GM12878 (cell line): ENCODE measurements around the gene FARS2. TPM values are rescaled to one million over a fixed set of nuclear protein-coding genes. Genes with fewer than 3 reads are reported as not detected.

Experiments
- ATAC-seq: fragments of 200-7000 bp; cut with Tn5 transposase; 3 replicates; pipeline ENCODE4 v1.9.1; 2020; ENCODE audit warnings: mild to moderate bottlenecking, moderate library complexity
- BruUV-seq: library from RNA; stranded (reverse); fragments of 400-500 nt; replicated peaks from 2 replicates; lab custom pipeline; 2021; lab: Mats Ljungman, UMichigan
- CTCF ChIA-PET: fragments of 300-600 bp; sonication (Branson Sonifier 250); formaldehyde crosslinking; extraction: SDS; loops from one replicate; lab custom pipeline; 2021; ENCODE audit warnings: inconsistent platforms; lab: Yijun Ruan, JAX
- POLR2A ChIA-PET: fragments of 350-600 bp; formaldehyde crosslinking; extraction: SDS; loops from one replicate; lab custom pipeline; 2021; ENCODE audit warnings: inconsistent platforms; lab: Charles Lee
- RAD21 ChIA-PET: fragments of 300-600 bp; sonication (Branson Sonifier 250); formaldehyde crosslinking; loops from one replicate; lab custom pipeline; 2023; ENCODE audit warnings: antibody characterized with exemption; ENCODE audit not compliant: unreplicated experiment; lab: Charles Lee
- SMC1A ChIA-PET: fragments of 300-600 bp; sonication (Branson Sonifier 250); formaldehyde crosslinking; loops from one replicate; lab custom pipeline; 2023; ENCODE audit not compliant: unreplicated experiment, uncharacterized antibody; lab: Charles Lee
- DNase-seq: peaks from one replicate; pipeline ENCODE4 v3.0.0-alpha.2; 2011; ENCODE audit warnings: low read depth, low spot score
- FAIRE-seq: peaks from 3 replicates; lab custom pipeline; 2011; peaks lifted over from hg19 to GRCh38; lab: Jason Lieb, UNC
- H2AFZ ChIP-seq: 2 replicates; pipeline ENCODE4 v1.6.0; 2011; ENCODE audit warnings: low read depth, low read length, control low read depth; ENCODE audit not compliant: control insufficient read depth
- H3K27ac ChIP-seq: 2 replicates; pipeline ENCODE4 v1.5.1; 2011; ENCODE audit warnings: control low read depth; ENCODE audit not compliant: control insufficient read depth, insufficient read depth
- H3K27me3 ChIP-seq, 2 experiments: replicated peaks in 1 of 2; 2 replicates each; pipeline versions ENCODE4 v1.6.0 to v1.6.1; 2011; ENCODE audit warnings: low read length in 1 of 2; ENCODE audit not compliant: control insufficient read depth in 2 of 2, insufficient read depth in 2 of 2
- H3K36me3 ChIP-seq, 2 experiments: 2 replicates each; pipeline ENCODE4 v1.5.1; 2011; ENCODE audit warnings: low read length in 1 of 2; ENCODE audit not compliant: control insufficient read depth in 2 of 2, insufficient read depth in 2 of 2
- H3K4me1 ChIP-seq: 2 replicates; pipeline ENCODE4 v1.6.1; 2011; ENCODE audit warnings: mild to moderate bottlenecking, low read length, moderate library complexity, mixed read lengths; ENCODE audit not compliant: control insufficient read depth, insufficient read depth
- H3K4me2 ChIP-seq: 2 replicates; pipeline ENCODE4 v1.6.0; 2011; ENCODE audit warnings: control low read depth; ENCODE audit not compliant: control insufficient read depth, insufficient read depth
- H3K4me3 ChIP-seq: fragments of 200-600 bp; sonication (generic); 2 replicates; pipeline ENCODE4 v1.5.1; 2016
- H3K79me2 ChIP-seq: 2 replicates; pipeline ENCODE4 v1.6.0; 2011; ENCODE audit warnings: low read length; ENCODE audit not compliant: control insufficient read depth, insufficient read depth
- H3K9ac ChIP-seq: 2 replicates; pipeline ENCODE4 v1.8.0; 2011; ENCODE audit warnings: low read length, control low read depth, mixed read lengths; ENCODE audit not compliant: control insufficient read depth, insufficient read depth
- H3K9me3 ChIP-seq: replicated peaks from 3 replicates; pipeline ENCODE4 v1.5.1; 2011; ENCODE audit warnings: mild to moderate bottlenecking, low read length; ENCODE audit not compliant: control insufficient read depth, insufficient read depth
- H4K20me1 ChIP-seq: 2 replicates; pipeline ENCODE4 v1.6.0; 2011; ENCODE audit not compliant: control insufficient read depth, insufficient read depth
- ATF7 ChIP-seq: fragments of 450-650 bp; IDR thresholded peaks from 2 replicates; pipeline ENCODE4 v1.6.1; 2016; ENCODE audit warnings: low read depth, mild to moderate bottlenecking
- BHLHE40 ChIP-seq, 2 experiments: fragments of 450-650 bp in 1 of 2; IDR thresholded peaks; 2 replicates each; pipeline ENCODE4 v1.6.1; 2011 to 2017; ENCODE audit warnings: low read depth in 2 of 2, borderline replicate concordance in 1 of 2, improper control_type of control experiment in 1 of 2, low read length in 1 of 2, mild to moderate bottlenecking in 1 of 2
- CEBPB ChIP-seq, 2 experiments: fragments of 150-350 bp in 1 of 2; IDR thresholded peaks; 2 replicates each; pipeline ENCODE4 v1.6.1; 2012 to 2014; ENCODE audit warnings: low read depth in 2 of 2, low read length in 2 of 2, borderline replicate concordance in 1 of 2, inconsistent platforms in 1 of 2
- EP300 ChIP-seq, 2 experiments: fragments of 150-350 bp in 1 of 2; IDR thresholded peaks; 2 replicates each; pipeline ENCODE4 v1.6.1; 2011 to 2012; ENCODE audit warnings: low read depth in 2 of 2, low read length in 2 of 2, borderline replicate concordance in 1 of 2, improper control_type of control experiment in 1 of 2, inconsistent platforms in 1 of 2; ENCODE audit not compliant: control insufficient read depth in 1 of 2
- ESRRA ChIP-seq: IDR thresholded peaks from 2 replicates; pipeline ENCODE4 v1.6.1; 2012; ENCODE audit warnings: mild to moderate bottlenecking, low read length, improper control_type of control experiment
- HDAC2 ChIP-seq: fragments of 200-600 bp; sonication (generic); IDR thresholded peaks from 2 replicates; pipeline ENCODE4 v1.6.1; 2017
- IRF4 ChIP-seq: IDR thresholded peaks from 2 replicates; pipeline ENCODE4 v1.6.1; 2011; ENCODE audit warnings: low read depth, low read length
- KDM1A ChIP-seq: fragments of 200-600 bp; sonication (generic); IDR thresholded peaks from 2 replicates; pipeline ENCODE4 v1.6.1; 2016; ENCODE audit warnings: borderline replicate concordance
- LARP7 ChIP-seq: fragments of 450-650 bp; IDR thresholded peaks from 2 replicates; pipeline ENCODE4 v1.6.1; 2017; ENCODE audit warnings: mild to moderate bottlenecking
- MTA2 ChIP-seq: fragments of 450-650 bp; IDR thresholded peaks from 2 replicates; pipeline ENCODE4 v1.6.1; 2016; ENCODE audit warnings: low read depth, mild to moderate bottlenecking, moderate library complexity
- MXI1 ChIP-seq: fragments of 150-350 bp; IDR thresholded peaks from 2 replicates; pipeline ENCODE4 v1.6.1; 2011; ENCODE audit warnings: low read depth, mild to moderate bottlenecking, inconsistent platforms, low read length, improper control_type of control experiment
- POLR2AphosphoS5 ChIP-seq: IDR thresholded peaks from 2 replicates; pipeline ENCODE4 v1.6.1; 2011; ENCODE audit warnings: mild to moderate bottlenecking, low read length, inconsistent platforms
- RAD21 ChIP-seq: IDR thresholded peaks from 2 replicates; pipeline ENCODE4 v1.6.1; 2011; ENCODE audit warnings: mild to moderate bottlenecking, low read depth, low read length, moderate library complexity; ENCODE audit not compliant: insufficient read depth
- RELA ChIP-seq: fragments of 450-650 bp; IDR thresholded peaks from 2 replicates; pipeline ENCODE4 v1.8.0; 2014; ENCODE audit warnings: borderline replicate concordance; ENCODE audit not compliant: partially characterized antibody
- SMAD5 ChIP-seq: IDR thresholded peaks from 2 replicates; pipeline ENCODE4 v1.6.1; 2016; ENCODE audit warnings: antibody characterized with exemption, low read depth
- SREBF2 ChIP-seq: IDR thresholded peaks from 2 replicates; pipeline ENCODE4 v1.6.1; 2012; ENCODE audit warnings: mild to moderate bottlenecking, low read length
- TCF7 ChIP-seq: IDR thresholded peaks from 2 replicates; pipeline ENCODE4 v1.6.1; 2014; ENCODE audit warnings: antibody characterized with exemption, borderline replicate concordance
- ZNF24 ChIP-seq: fragments of 450-650 bp; IDR thresholded peaks from 2 replicates; pipeline ENCODE4 v1.6.1; 2017; ENCODE audit warnings: antibody characterized with exemption, mild to moderate bottlenecking
- whole genome bisulfite sequencing: methylation state at CpG from one replicate; pipeline ENCODE4 v1.1.6; 2016; ENCODE audit warnings: low lambda C conversion rate; ENCODE audit not compliant: insufficient replicate concordance, insufficient coverage; ENCODE audit errors: missing lambda C conversion rate; 5-methylcytosine and 5-hydroxymethylcytosine counted together
- in situ Hi-C: fragments of 300-500 bp; cut with MboI; formaldehyde crosslinking; loops from 9 replicates; pipeline ENCODE4 v1.14.3; 2018; ENCODE audit warnings: mixed read lengths
- intact Hi-C: fragments of 100-400 bp; cut with micrococcal nuclease; formaldehyde crosslinking; loops from one replicate; pipeline ENCODE4 v1.14.2; 2022; ENCODE audit not compliant: unreplicated experiment
- polyA plus RNA-seq, 11 experiments: library from polyadenylated mRNA; depleted of rRNA in 4 of 11; unstranded in 6 of 11; stranded (reverse) in 5 of 11; fragments of >200 nt; fragmentation: Nextera tagmentation in 4 of 11; fragmentation: Illumina TruSeq in 1 of 11; extraction: Ambion mirVana in 4 of 11; extraction: Trizol in 1 of 11; gene quantifications; 1 replicate in 1 of 11; 2 replicates in 10 of 11; pipeline versions ENCODE4 v1.2.1 to v1.2.3, GENCODE V29; 2011 to 2016; ENCODE audit warnings: inconsistent platforms in 2 of 11, missing spikeins in 2 of 11, low read depth in 1 of 11
- total RNA-seq, 4 experiments: library from RNA; depleted of rRNA in 3 of 4; stranded (reverse); fragments of >200 nt in 3 of 4; fragmentation: Illumina TruSeq in 1 of 4; extraction: Trizol in 1 of 4; gene quantifications; 2 replicates each; pipeline versions ENCODE4 v1.2.1 to v1.2.3, GENCODE V29; 2013 to 2021
- TF ChIP-seq, protein P1 (sequence below): fragments of 450-650 bp; IDR thresholded peaks from 2 replicates; pipeline ENCODE4 v1.6.1; 2014; ENCODE audit warnings: mild to moderate bottlenecking
- TF ChIP-seq, protein P2 (sequence below): fragments of 450-650 bp; IDR thresholded peaks from 2 replicates; pipeline ENCODE4 v1.6.1; 2017; ENCODE audit warnings: borderline replicate concordance
- TF ChIP-seq, protein P3 (sequence below): fragments of 450-650 bp; IDR thresholded peaks from 2 replicates; pipeline ENCODE4 v1.6.1; 2017; ENCODE audit warnings: mild to moderate bottlenecking
- TF ChIP-seq, protein P4 (sequence below): IDR thresholded peaks from 2 replicates; pipeline ENCODE4 v1.6.1; 2012; ENCODE audit warnings: low read depth, low read length, improper control_type of control experiment

Gene FARS2
- total and polyA plus RNA-seq, 10 of the 15 experiments (the other 5 are each of a cell fraction or from before 2014, with no cell fraction given), result 16.8 to 46.7 (median 25.6) TPM

DNA sequence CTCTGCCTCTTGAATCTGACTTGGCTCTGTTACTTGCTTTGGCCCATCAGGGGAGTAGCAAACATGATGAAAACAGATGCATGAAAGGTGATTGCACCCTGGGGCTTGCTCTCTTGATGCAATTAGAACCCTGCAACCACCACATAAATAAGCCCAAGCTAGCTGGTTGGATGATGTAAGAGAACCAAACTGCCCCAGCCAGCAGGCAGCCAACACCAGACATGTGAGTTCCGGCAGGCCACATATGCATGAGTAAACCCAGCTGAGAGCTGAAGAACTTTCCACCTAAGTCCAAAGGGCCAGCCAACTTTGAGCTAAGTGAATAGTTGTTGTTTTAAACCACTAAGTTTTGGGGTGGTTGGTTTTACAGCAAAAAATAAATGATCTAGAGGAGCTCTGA lies 268.4 kb downstream of the FARS2 start (continued):
- no peak for TF ChIP-seq LARP7
- no peak for TF ChIP-seq MTA2
- TF ChIP-seq, protein P1, sequence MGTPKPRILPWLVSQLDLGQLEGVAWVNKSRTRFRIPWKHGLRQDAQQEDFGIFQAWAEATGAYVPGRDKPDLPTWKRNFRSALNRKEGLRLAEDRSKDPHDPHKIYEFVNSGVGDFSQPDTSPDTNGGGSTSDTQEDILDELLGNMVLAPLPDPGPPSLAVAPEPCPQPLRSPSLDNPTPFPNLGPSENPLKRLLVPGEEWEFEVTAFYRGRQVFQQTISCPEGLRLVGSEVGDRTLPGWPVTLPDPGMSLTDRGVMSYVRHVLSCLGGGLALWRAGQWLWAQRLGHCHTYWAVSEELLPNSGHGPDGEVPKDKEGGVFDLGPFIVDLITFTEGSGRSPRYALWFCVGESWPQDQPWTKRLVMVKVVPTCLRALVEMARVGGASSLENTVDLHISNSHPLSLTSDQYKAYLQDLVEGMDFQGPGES, result no peak
- TF ChIP-seq, protein P2, sequence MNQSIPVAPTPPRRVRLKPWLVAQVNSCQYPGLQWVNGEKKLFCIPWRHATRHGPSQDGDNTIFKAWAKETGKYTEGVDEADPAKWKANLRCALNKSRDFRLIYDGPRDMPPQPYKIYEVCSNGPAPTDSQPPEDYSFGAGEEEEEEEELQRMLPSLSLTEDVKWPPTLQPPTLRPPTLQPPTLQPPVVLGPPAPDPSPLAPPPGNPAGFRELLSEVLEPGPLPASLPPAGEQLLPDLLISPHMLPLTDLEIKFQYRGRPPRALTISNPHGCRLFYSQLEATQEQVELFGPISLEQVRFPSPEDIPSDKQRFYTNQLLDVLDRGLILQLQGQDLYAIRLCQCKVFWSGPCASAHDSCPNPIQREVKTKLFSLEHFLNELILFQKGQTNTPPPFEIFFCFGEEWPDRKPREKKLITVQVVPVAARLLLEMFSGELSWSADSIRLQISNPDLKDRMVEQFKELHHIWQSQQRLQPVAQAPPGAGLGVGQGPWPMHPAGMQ, result no peak

DNA sequence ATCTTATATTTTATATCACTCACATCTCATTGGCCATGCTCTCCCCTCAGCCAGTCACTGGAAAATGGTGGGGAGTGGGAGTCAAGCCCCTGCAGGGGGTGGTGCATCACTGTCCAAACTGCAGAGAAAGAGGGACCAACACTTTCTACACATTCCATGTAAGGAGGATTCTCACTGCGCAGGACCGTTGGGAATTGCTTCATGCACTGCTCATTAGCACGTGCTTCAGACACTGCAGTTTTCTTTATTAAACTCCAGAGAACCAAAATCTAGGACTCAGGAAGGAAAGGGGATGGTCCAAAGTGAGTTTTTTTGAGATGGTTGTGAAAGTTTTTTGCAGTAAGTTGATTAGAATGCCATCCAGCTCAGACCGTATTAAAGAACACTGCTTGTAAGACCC lies 269.8 kb downstream of the FARS2 start:
- H3K4me1 ChIP-seq, result no peaks in the 10 kb centered on the region
- no peak overlapping the region for H3K4me3 ChIP-seq
- H4K20me1 ChIP-seq, result no peaks in the 10 kb centered on the region
- FAIRE-seq (no peak), DNase-seq (no peak), ATAC-seq (no peak)
- POLR2A ChIA-PET, result no interaction called here
- H3K9me3 ChIP-seq, result 0 out of 3 replicates have a peak, but pooled peaks cover 1% of the 10 kb centered on the region
- BruUV-seq, result no TSS peak
- no peaks in the 10 kb centered on the region for H3K79me2 ChIP-seq
- no peak overlapping the region for H3K4me2 ChIP-seq
- WGBS, result 100% methylated on average over 4 of the region's 4 CpGs
- no peaks in the 10 kb centered on the region for H3K27me3 ChIP-seq
- no peaks in the 10 kb centered on the region for H3K36me3 ChIP-seq
- in situ Hi-C loops, result no loop called here
- no peak overlapping the region for H3K27ac ChIP-seq
- H3K9ac ChIP-seq, result no peak overlapping the region
- intact Hi-C loops, result no loop called here
- no peak overlapping the region for H2AFZ ChIP-seq
- SMC1A ChIA-PET, result interaction anchor here (1.2 to 3.3 kb wide), 2 partner anchors 10 to 24 kb away, joined by 3 to 14 read pairs; no protein-coding TSS in a partner anchor
- CTCF ChIA-PET, result no interaction called here
- RAD21 ChIA-PET, result no interaction called here
- TF ChIP-seq SREBF2 (no peak), CEBPB (IDR thresholded peaks at IDR 0.05; ENCODE audit: borderline replicate concordance in 1 of 2, low read depth in 2 of 2, low read length in 2 of 2) (no peak), ZNF24 (no peak), ATF7 (no peak), SMAD5 (no peak), RAD21 (no peak), HDAC2 (no peak), BHLHE40 (IDR thresholded peaks at IDR 0.05; ENCODE audit: borderline replicate concordance in 1 of 2, low read depth in 2 of 2, low read length in 1 of 2) (no peak), MXI1 (no peak), RELA (no peak), KDM1A (no peak), ESRRA (no peak), EP300 (IDR thresholded peaks at IDR 0.05; ENCODE audit: borderline replicate concordance in 1 of 2, control insufficient read depth in 1 of 2, low read depth in 2 of 2, low read length in 2 of 2) (no peak), TCF7 (no peak), IRF4 (no peak), POLR2AphosphoS5 (no peak)
- TF ChIP-seq, protein P3, sequence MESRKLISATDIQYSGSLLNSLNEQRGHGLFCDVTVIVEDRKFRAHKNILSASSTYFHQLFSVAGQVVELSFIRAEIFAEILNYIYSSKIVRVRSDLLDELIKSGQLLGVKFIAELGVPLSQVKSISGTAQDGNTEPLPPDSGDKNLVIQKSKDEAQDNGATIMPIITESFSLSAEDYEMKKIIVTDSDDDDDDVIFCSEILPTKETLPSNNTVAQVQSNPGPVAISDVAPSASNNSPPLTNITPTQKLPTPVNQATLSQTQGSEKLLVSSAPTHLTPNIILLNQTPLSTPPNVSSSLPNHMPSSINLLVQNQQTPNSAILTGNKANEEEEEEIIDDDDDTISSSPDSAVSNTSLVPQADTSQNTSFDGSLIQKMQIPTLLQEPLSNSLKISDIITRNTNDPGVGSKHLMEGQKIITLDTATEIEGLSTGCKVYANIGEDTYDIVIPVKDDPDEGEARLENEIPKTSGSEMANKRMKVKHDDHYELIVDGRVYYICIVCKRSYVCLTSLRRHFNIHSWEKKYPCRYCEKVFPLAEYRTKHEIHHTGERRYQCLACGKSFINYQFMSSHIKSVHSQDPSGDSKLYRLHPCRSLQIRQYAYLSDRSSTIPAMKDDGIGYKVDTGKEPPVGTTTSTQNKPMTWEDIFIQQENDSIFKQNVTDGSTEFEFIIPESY, result no peak
- TF ChIP-seq, protein P4, sequence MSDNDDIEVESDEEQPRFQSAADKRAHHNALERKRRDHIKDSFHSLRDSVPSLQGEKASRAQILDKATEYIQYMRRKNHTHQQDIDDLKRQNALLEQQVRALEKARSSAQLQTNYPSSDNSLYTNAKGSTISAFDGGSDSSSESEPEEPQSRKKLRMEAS, result no peak
